Measurements from ENCODE around the gene CDC14B.

DNA sequence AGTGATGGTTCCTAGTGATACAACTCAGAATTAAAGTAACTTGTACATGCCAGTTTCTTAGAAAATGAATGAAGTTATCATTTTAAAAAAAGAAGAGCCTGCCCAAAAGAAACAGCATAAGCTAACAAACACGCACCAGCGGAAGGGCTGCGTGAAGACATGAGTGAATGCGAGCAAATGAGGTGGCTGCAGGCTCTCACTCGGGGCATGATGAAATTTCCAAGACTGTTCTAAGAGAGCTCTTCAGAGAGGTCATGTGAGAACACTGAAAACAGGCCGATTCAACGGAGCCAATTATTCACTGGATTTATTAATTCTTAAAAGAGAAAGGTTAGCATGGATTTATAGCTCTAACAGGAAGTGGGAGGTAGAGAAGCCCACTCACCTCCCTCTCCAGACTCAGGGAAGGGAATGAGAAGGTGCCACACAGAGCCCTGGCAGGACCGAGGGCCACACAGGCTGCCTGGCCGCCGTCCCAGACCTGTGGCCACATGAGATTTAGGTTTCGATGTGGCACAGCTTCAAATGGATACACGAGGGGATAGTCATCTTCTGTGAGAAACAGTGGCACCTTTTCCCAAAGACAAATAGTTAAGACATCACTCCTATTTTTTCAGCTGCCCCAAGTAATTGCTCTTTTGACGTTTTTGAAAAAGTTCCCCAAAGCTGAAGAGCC lies 114.2 kb downstream of the CDC14B start:
- no peak for TF ChIP-seq GATA3 (IDR thresholded peaks at IDR 0.05; ENCODE audit: low read depth, low read length)
- no peak for TF ChIP-seq GATA2 (IDR thresholded peaks at IDR 0.05; ENCODE audit: low read depth, low read length)
